ENCODE measurements around the gene CDH26.

DNA sequence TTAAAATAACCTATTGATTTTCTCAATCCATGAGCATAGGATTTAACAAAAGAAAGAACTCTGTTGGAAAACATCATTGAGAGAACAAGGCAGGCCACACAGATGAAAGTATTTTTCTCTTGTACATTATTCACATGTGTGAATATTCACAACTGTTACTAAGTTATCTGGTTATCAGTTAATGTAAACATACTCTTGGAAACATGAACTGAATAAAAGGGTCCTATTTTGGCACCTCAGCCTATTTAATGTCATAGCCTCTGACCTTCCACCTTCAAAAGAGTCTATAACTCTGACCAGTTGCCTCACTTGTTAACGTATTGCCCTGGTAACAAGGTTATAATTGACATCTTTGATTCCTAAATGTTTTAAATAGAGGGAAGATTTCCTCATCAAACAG lies 32.9 kb upstream of the CDH26 start:
- TF ChIP-seq, protein P1, sequence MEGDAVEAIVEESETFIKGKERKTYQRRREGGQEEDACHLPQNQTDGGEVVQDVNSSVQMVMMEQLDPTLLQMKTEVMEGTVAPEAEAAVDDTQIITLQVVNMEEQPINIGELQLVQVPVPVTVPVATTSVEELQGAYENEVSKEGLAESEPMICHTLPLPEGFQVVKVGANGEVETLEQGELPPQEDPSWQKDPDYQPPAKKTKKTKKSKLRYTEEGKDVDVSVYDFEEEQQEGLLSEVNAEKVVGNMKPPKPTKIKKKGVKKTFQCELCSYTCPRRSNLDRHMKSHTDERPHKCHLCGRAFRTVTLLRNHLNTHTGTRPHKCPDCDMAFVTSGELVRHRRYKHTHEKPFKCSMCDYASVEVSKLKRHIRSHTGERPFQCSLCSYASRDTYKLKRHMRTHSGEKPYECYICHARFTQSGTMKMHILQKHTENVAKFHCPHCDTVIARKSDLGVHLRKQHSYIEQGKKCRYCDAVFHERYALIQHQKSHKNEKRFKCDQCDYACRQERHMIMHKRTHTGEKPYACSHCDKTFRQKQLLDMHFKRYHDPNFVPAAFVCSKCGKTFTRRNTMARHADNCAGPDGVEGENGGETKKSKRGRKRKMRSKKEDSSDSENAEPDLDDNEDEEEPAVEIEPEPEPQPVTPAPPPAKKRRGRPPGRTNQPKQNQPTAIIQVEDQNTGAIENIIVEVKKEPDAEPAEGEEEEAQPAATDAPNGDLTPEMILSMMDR (IDR thresholded peaks at IDR 0.05) = no peak
- no peak for TF ChIP-seq POLR2A (IDR thresholded peaks at IDR 0.05)
- TF ChIP-seq POLR2AphosphoS5 (IDR thresholded peaks at IDR 0.05) = no peak

Measured in sigmoid colon (tissue), 4 donors.